Epithelial cell of umbilical artery (primary cell): ENCODE results near the gene PCDHGB3. TPM values are rescaled to one million over a fixed set of nuclear protein-coding genes. Genes with fewer than 3 reads are reported as not detected.

Source experiments
- total RNA-seq: library from RNA; depleted of rRNA; stranded (reverse); fragments of >200 nt; gene quantifications from 2 replicates; pipeline ENCODE4 v1.2.3, GENCODE V29; 2014

Gene PCDHGB3
- 0.46 and 1.3 TPM in 2 replicates for total RNA-seq

GRCh38 chr5:141369994-141370848, at the start of gene PCDHGB3:
Gene PCDHGB3, plus strand, starts transcription at chr5:141370242. Its CDS starts 153 bp downstream, at chr5:141370395.

GRCh38 chr5:141330299-141331080, 39.6 kb upstream of the PCDHGB3 start, which contains the start of gene PCDHGA1:
Gene PCDHGA1, plus strand, starts transcription at chr5:141330514.

GRCh38 chr5:141338538-141339306, 31.3 kb upstream of the PCDHGB3 start, which contains the start of gene PCDHGA2:
Gene PCDHGA2, plus strand, starts transcription at chr5:141338760.

GRCh38 chr5:141343242-141343952, 26.6 kb upstream of the PCDHGB3 start, which contains the start of gene PCDHGA3:
Gene PCDHGA3, plus strand, starts transcription at chr5:141343829. Its CDS starts 205 bp downstream, at chr5:141344034.

GRCh38 chr5:141349917-141350619, 20.0 kb upstream of the PCDHGB3 start, which contains the start of gene PCDHGB1:
Gene PCDHGB1, plus strand, starts transcription at chr5:141350099. Its CDS starts 162 bp downstream, at chr5:141350261.

GRCh38 chr5:141354900-141355469, 15.1 kb upstream of the PCDHGB3 start, which contains the start of gene PCDHGA4:
Gene PCDHGA4, plus strand, starts transcription at chr5:141355021. Its CDS starts 87 bp downstream, at chr5:141355108.

GRCh38 chr5:141359790-141360426, 10.1 kb upstream of the PCDHGB3 start, which contains the start of gene PCDHGB2:
Gene PCDHGB2, plus strand, starts transcription at chr5:141359994. Its CDS starts 142 bp downstream, at chr5:141360136.

GRCh38 chr5:141363952-141364660, 5.9 kb upstream of the PCDHGB3 start, which contains the start of gene PCDHGA5:
Gene PCDHGA5, plus strand, starts transcription at chr5:141364162. Its CDS starts 169 bp downstream, at chr5:141364331.

GRCh38 chr5:141373673-141374317, 3.8 kb downstream of the PCDHGB3 start, which contains the start of gene PCDHGA6:
Gene PCDHGA6, plus strand, starts transcription at chr5:141373891. Its CDS starts 193 bp downstream, at chr5:141374084.

GRCh38 chr5:141382469-141383294, 12.6 kb downstream of the PCDHGB3 start, which contains the start of gene PCDHGA7:
Gene PCDHGA7, plus strand, starts transcription at chr5:141382742. Its CDS starts 158 bp downstream, at chr5:141382900.

GRCh38 chr5:141387557-141388311, 17.7 kb downstream of the PCDHGB3 start, which contains the start of gene PCDHGB4:
Gene PCDHGB4, plus strand, starts transcription at chr5:141387698. Its CDS starts 187 bp downstream, at chr5:141387885.

GRCh38 chr5:141392429-141393198, 22.6 kb downstream of the PCDHGB3 start, which contains the start of gene PCDHGA8:
Gene PCDHGA8, plus strand, starts transcription at chr5:141392633. Its CDS starts 181 bp downstream, at chr5:141392814.

GRCh38 chr5:141397756-141398551, 27.9 kb downstream of the PCDHGB3 start, which contains the start of gene PCDHGB5:
Gene PCDHGB5, plus strand, starts transcription at chr5:141397947. Its CDS starts 181 bp downstream, at chr5:141398128.

GRCh38 chr5:141402553-141403243, 32.7 kb downstream of the PCDHGB3 start, which contains the start of gene PCDHGA9:
Gene PCDHGA9, plus strand, starts transcription at chr5:141402778. Its CDS starts 175 bp downstream, at chr5:141402953.

